ENCODE results near the gene RNF144A. TPM values are rescaled to one million over a fixed set of nuclear protein-coding genes. Genes with fewer than 3 reads are reported as not detected.

RNF144A gene
- total RNA-seq, 1 experiment from 2014 or later = 10.6 TPM

DNA sequence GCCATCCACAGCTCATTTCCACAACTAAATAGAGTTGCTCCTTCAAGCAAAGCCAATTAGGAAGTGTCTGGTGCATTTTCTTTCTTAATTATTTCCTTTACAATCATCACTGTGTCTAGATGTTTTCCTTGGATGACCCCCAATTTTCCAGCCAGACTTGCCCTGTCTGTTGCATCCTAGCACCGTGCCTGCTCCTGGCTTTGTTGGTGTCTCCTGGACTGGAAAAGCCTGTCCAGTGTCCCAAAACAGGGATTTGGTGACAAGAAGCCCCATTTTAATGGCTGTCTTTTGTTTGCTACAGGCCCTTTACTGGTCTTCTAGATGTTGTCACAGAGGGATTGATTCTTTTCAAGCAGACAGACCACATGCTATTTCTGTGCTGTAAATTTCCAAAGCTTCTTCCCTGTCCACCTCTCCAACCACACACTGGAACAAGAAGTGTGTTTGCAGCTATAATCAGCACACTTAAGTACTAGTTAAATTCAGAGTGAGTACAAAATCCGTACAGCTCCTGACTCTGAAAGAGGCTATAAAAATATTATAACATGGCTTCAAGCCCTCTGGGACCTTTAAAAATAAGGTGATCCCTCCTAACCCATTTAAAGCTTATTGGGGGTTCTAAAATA lies 38.4 kb downstream of the RNF144A start:
- no peak overlapping the region for H3K4me3 Mint-ChIP-seq
- no peak overlapping the region for H2BK120ac ChIP-seq (ENCODE audit: low read depth, low read length, poor library complexity, severe bottlenecking)
- no peak overlapping the region for H2BK5ac ChIP-seq (ENCODE audit: insufficient read length, low read length)
- no peak overlapping the region for H3K9ac ChIP-seq (ENCODE audit: extremely low read depth, insufficient read length, low read length)
- no peak overlapping the region for H4K91ac ChIP-seq (ENCODE audit: insufficient read length, low read depth, low read length)
- no peaks in the 10 kb centered on the region for H3K9me3 ChIP-seq (ENCODE audit: control insufficient read depth, low read depth, low read length)
- H3K27me3 ChIP-seq (ENCODE audit: insufficient read depth, low read length) = no peaks in the 10 kb centered on the region
- no peak overlapping the region for H2BK20ac ChIP-seq (ENCODE audit: low read depth, low read length, poor library complexity, severe bottlenecking)
- no peak overlapping the region for H3K14ac ChIP-seq (ENCODE audit: insufficient read depth, low read length)
- no peak overlapping the region for H3K4me2 ChIP-seq (ENCODE audit: insufficient read depth, insufficient read length, low read length)
- no peak overlapping the region for H3K27ac ChIP-seq (ENCODE audit: insufficient read length, low read depth, low read length)
- no peak overlapping the region for H2BK15ac ChIP-seq (ENCODE audit: low read depth, low read length)
- H4K20me1 ChIP-seq (ENCODE audit: control insufficient read depth, insufficient read depth, insufficient read length) = no peaks in the 10 kb centered on the region
- H2BK12ac ChIP-seq (ENCODE audit: insufficient read length, low read depth, low read length) = no peak overlapping the region
- DNase-seq = no peak
- H3K4me1 ChIP-seq (ENCODE audit: insufficient read depth, low read length) = no peaks in the 10 kb centered on the region
- H3K79me1 ChIP-seq (ENCODE audit: insufficient read depth, low read depth, low read length, poor library complexity, severe bottlenecking) = no peaks in the 10 kb centered on the region
- H4K8ac ChIP-seq (replicated peaks; ENCODE audit: insufficient read length, low read depth, low read length) = no peak overlapping the region
- no peak overlapping the region for H3T11ph ChIP-seq (ENCODE audit: low read length)
- TF ChIP-seq, protein P1, sequence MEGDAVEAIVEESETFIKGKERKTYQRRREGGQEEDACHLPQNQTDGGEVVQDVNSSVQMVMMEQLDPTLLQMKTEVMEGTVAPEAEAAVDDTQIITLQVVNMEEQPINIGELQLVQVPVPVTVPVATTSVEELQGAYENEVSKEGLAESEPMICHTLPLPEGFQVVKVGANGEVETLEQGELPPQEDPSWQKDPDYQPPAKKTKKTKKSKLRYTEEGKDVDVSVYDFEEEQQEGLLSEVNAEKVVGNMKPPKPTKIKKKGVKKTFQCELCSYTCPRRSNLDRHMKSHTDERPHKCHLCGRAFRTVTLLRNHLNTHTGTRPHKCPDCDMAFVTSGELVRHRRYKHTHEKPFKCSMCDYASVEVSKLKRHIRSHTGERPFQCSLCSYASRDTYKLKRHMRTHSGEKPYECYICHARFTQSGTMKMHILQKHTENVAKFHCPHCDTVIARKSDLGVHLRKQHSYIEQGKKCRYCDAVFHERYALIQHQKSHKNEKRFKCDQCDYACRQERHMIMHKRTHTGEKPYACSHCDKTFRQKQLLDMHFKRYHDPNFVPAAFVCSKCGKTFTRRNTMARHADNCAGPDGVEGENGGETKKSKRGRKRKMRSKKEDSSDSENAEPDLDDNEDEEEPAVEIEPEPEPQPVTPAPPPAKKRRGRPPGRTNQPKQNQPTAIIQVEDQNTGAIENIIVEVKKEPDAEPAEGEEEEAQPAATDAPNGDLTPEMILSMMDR (conservative IDR thresholded peaks at IDR 0.05) = no peak
- H3K56ac ChIP-seq (ENCODE audit: insufficient read length, low read depth, low read length) = no peak overlapping the region
- H2AK5ac ChIP-seq (ENCODE audit: insufficient read length, low read length) = no peak overlapping the region
- H3K27me3 Mint-ChIP-seq (ENCODE audit: low read depth) = no peaks in the 10 kb centered on the region
- H3K23ac ChIP-seq (ENCODE audit: insufficient read length, low read depth, low read length) = no peak overlapping the region
- WGBS (ENCODE audit: extremely low coverage, insufficient read length, low lambda C conversion rate) = no CpG with 5 or more reads among the region's 2 CpGs
- no peak overlapping the region; a peak in 1 of 7 replicates for H3K27ac Mint-ChIP-seq
- no peak overlapping the region for H2AFZ ChIP-seq (ENCODE audit: low read length)
- no peak overlapping the region for H3K4ac ChIP-seq (ENCODE audit: low read depth, low read length)
- no peaks in the 10 kb centered on the region for H3K9me3 Mint-ChIP-seq
- no peak overlapping the region for H3K18ac ChIP-seq (ENCODE audit: insufficient read length, low read depth, low read length)
- no peaks in the 10 kb centered on the region for H3K36me3 Mint-ChIP-seq (ENCODE audit: insufficient read depth in 1 of 3, low read depth in 3 of 3)
- no peaks in the 10 kb centered on the region for H3K4me1 Mint-ChIP-seq
- no peaks in the 10 kb centered on the region for H3K23me2 ChIP-seq (ENCODE audit: insufficient read length, low read depth, low read length, poor library complexity, severe bottlenecking)
- no peaks in the 10 kb centered on the region for H3K79me2 ChIP-seq (ENCODE audit: insufficient read depth, low read length)
- H4K5ac ChIP-seq (ENCODE audit: insufficient read length, low read depth, low read length) = no peak overlapping the region

Data from H9 (cell line).